Osteoblast (primary cell): ENCODE data around the gene CGN. TPM values are rescaled to one million over a fixed set of nuclear protein-coding genes. Genes with fewer than 3 reads are reported as not detected.

Source experiments
- DNase-seq: peaks from one replicate; pipeline ENCODE4 v3.0.0; 2011; ENCODE audit warnings: low spot score, mixed read lengths; ENCODE audit not compliant: insufficient read length; ENCODE audit errors: missing footprints
- H2AFZ ChIP-seq: 2 replicates; pipeline ENCODE4 v1.6.0; 2011; ENCODE audit warnings: mild to moderate bottlenecking, low read length
- H3K27ac ChIP-seq: 2 replicates; pipeline ENCODE4 v1.5.1; 2011; ENCODE audit warnings: mild to moderate bottlenecking, low read depth, low read length, moderate library complexity
- H3K27me3 ChIP-seq: 2 replicates; pipeline ENCODE4 v1.6.0; 2012; ENCODE audit warnings: mild to moderate bottlenecking, control low read depth, inconsistent platforms, low read length, moderate library complexity; ENCODE audit not compliant: insufficient read depth
- H3K36me3 ChIP-seq: 2 replicates; pipeline ENCODE4 v1.5.1; 2011; ENCODE audit warnings: mild to moderate bottlenecking, low read length, control low read depth, moderate library complexity; ENCODE audit not compliant: insufficient read depth
- H3K4me1 ChIP-seq: 2 replicates; pipeline ENCODE4 v1.5.1; 2011; ENCODE audit warnings: mild to moderate bottlenecking, low read length, control low read depth, moderate library complexity; ENCODE audit not compliant: insufficient read depth
- H3K4me2 ChIP-seq: 2 replicates; pipeline ENCODE4 v1.6.0; 2011; ENCODE audit warnings: mild to moderate bottlenecking, low read length; ENCODE audit not compliant: insufficient read depth
- H3K4me3 ChIP-seq: fragments of 200-600 bp; sonication (generic); 3 replicates; pipeline ENCODE4 v1.5.1; 2012; ENCODE audit warnings: mild to moderate bottlenecking, low read length, inconsistent platforms; ENCODE audit not compliant: insufficient read depth
- H3K79me2 ChIP-seq: 2 replicates; pipeline ENCODE4 v1.6.0; 2012; ENCODE audit warnings: mild to moderate bottlenecking, low read length, control low read depth, inconsistent platforms; ENCODE audit not compliant: insufficient read depth
- H3K9me3 ChIP-seq: 2 replicates; pipeline ENCODE4 v1.5.1; 2011; ENCODE audit warnings: low read depth, low read length, control low read depth
- H4K20me1 ChIP-seq: 2 replicates; pipeline ENCODE4 v1.6.0; 2012; ENCODE audit warnings: mild to moderate bottlenecking, low read length, control low read depth; ENCODE audit not compliant: insufficient read depth
- total RNA-seq: library from RNA; depleted of rRNA; stranded (reverse); fragments of >200 nt; gene quantifications from 2 replicates; pipeline ENCODE4 v1.2.3, GENCODE V29; 2012
- TF ChIP-seq, protein P1 (sequence below): IDR thresholded peaks from 2 replicates; pipeline ENCODE4 v1.5.1; 2011; ENCODE audit warnings: mild to moderate bottlenecking, low read depth, low read length, moderate library complexity; ENCODE audit errors: extremely low read depth

Gene CGN
- total RNA-seq, 1 donor = not detected

DNA sequence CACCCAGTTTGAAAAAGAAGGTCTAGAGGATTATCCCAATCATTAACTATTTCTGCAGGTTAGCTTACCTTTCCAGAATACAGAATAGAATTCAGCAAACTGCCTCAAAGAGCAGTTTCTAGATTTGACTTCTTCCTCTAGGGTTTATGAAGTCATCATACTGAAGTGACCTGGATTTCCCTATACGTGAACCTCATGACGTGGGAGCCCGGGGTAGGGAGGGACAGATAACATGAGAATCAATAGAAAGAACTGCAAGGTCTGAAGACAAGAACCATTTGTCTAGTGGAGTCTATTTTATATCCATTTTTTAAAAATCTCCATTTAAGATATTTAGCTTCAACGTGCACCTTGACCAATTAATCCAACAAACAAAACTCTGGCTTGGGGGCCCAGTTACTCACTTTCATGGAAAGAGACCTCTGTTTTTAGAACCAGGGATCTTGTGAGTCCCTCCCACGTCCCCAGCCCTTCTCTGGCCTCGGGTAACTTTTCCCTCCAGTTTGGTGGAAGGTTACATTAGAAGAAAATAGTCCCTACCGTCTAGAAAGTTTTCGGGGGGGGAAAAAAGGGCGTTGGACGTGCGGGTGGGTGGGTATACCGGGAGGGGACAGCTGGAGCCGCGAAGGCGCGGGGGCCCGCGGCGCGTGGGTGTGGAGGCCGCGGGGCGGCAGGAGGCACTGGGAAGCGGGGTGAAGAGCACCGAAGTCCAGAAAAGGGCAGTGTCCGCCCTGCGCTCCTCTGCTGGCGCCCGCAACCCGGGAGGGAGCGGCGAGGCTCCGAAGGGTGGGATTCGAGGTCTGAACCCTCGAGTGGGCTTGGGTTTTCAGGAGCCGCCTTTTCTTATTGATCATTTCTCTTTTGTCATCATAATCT lies 38.1 kb upstream of the CGN start:
- Histone ChIP-seq H3K27ac (peak overlapping the region; percentile 43), H3K9me3 (no peaks in the 10 kb centered on the region), H3K36me3 (no peaks in the 10 kb centered on the region), H2AFZ (peak overlapping the region; percentile 83), H3K4me3 (peak overlapping the region; percentile 66), H3K4me1 (peaks cover 4% of the 10 kb centered on the region), H4K20me1 (no peaks in the 10 kb centered on the region), H3K27me3 (no peaks in the 10 kb centered on the region), H3K79me2 (no peaks in the 10 kb centered on the region), H3K4me2 (peak overlapping the region; percentile 80)
- TF ChIP-seq, protein P1, sequence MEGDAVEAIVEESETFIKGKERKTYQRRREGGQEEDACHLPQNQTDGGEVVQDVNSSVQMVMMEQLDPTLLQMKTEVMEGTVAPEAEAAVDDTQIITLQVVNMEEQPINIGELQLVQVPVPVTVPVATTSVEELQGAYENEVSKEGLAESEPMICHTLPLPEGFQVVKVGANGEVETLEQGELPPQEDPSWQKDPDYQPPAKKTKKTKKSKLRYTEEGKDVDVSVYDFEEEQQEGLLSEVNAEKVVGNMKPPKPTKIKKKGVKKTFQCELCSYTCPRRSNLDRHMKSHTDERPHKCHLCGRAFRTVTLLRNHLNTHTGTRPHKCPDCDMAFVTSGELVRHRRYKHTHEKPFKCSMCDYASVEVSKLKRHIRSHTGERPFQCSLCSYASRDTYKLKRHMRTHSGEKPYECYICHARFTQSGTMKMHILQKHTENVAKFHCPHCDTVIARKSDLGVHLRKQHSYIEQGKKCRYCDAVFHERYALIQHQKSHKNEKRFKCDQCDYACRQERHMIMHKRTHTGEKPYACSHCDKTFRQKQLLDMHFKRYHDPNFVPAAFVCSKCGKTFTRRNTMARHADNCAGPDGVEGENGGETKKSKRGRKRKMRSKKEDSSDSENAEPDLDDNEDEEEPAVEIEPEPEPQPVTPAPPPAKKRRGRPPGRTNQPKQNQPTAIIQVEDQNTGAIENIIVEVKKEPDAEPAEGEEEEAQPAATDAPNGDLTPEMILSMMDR = no peak
- DNase-seq = peak; percentile 85

DNA sequence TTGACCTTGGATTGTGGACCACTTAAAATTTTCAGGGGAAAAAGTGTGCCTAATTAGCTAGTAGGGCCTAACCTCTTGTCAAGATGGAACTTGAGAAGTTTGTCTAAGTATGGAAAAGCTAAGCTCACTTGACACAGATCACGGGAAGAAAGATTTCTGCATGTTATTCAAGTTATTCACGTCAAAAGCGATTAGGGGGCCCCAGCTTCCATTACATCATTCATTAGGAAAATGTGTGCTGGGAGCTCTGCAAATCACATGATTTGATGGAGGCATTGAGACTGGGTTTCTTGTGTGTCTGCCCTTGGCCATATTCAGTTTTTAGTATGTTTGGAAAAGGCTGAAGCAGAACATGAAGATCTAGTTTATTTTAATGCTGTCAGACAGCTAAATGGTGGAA lies 36.4 kb upstream of the CGN start:
- no peak for DNase-seq
- Histone ChIP-seq H3K4me2 (no peak overlapping the region), H3K36me3 (no peaks in the 10 kb centered on the region), H3K4me1 (peaks cover 8% of the 10 kb centered on the region), H3K79me2 (no peaks in the 10 kb centered on the region), H3K27me3 (no peaks in the 10 kb centered on the region), H3K27ac (no peak overlapping the region), H2AFZ (no peak overlapping the region), H3K9me3 (no peaks in the 10 kb centered on the region), H3K4me3 (no peak overlapping the region), H4K20me1 (no peaks in the 10 kb centered on the region)
- TF ChIP-seq, protein P1 = no peak

DNA sequence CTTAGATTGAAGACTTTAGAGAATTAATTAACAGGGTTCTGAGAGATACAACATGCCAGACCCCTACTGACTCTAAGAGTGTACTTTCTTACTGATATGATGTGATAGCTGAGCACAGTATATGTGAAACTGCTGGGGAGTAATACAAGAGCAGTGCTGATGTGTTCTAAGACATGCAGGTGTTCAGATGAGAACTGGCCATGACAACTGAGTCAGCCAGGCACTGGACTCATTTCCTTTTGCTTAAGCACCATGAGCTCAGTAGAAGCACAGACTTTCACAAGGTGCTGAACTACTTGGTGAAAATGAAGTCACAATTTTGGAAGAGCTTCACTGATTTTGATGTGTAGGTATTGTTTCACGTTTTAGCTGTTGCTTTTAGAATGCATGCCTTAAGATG lies 36.0 kb upstream of the CGN start:
- Histone ChIP-seq H4K20me1 (no peaks in the 10 kb centered on the region), H3K4me1 (peaks cover 8% of the 10 kb centered on the region), H3K27me3 (no peaks in the 10 kb centered on the region), H3K27ac (no peak overlapping the region), H2AFZ (no peak overlapping the region), H3K4me3 (no peak overlapping the region), H3K36me3 (no peaks in the 10 kb centered on the region), H3K4me2 (no peak overlapping the region), H3K9me3 (no peaks in the 10 kb centered on the region), H3K79me2 (no peaks in the 10 kb centered on the region)
- DNase-seq = no peak
- TF ChIP-seq, protein P1 = no peak

DNA sequence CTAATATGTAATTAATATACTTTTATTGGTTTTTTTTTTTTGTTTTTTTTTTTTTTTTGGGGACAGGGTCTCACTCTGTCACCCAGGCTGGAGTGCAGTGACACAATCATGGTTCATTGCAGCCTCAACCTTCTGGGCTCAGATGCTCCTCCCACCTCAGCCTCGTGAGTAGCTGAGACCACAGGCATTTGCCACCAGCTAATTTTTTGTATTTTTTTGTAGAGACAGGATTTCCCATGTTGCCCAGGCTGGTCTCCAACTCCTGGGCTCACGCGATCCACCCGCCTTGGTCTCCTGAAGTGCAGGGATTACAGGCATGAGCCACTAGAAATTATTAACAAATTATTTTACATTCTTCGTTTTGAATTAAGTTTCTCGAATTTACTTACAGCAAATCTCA lies 35.1 kb upstream of the CGN start:
- H3K27ac ChIP-seq = no peak overlapping the region
- peaks cover 8% of the 10 kb centered on the region for H3K4me1 ChIP-seq
- H3K27me3 ChIP-seq = no peaks in the 10 kb centered on the region
- H3K4me3 ChIP-seq = no peak overlapping the region
- no peaks in the 10 kb centered on the region for H3K9me3 ChIP-seq
- H3K4me2 ChIP-seq = no peak overlapping the region
- TF ChIP-seq, protein P1 = no peak
- H4K20me1 ChIP-seq = no peaks in the 10 kb centered on the region
- H3K79me2 ChIP-seq = no peaks in the 10 kb centered on the region
- DNase-seq = no peak
- no peak overlapping the region for H2AFZ ChIP-seq
- no peaks in the 10 kb centered on the region for H3K36me3 ChIP-seq
